ENCODE results near the gene CDH13.

DNA sequence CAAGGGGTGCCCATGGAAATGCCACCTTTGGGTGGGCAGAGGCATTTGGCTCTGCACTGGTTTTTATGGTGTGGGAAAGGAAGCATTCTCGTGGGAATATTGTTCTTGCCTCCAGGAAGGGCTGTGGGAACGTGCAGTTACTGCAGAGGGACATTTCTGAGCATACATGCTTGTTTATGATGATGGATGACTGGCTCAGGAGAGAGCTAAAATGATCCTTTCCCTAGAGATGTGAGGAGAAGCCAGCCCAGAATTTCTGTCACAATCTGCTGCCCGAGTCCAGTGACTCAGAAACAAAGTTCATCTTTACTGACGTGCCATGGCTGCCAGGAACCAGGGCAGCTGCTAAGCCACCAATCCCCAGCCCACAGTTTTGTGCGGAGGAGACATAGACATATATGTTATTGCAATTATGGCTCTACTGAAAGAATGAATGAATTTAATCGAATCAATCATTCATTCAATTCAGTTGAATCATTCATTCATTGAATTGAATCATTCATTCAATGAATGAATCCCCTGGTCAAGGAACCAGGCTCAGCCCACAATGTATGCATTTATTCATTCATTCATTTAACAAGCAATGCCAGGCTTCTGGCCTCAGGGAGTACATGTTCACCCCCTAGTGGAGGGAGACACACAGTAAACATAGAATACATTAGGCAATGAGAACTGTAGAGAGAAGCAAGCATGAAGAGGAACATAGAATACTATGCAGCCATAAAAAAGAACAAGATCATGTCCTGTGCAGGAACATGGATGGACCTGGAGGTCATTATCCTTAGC is 766.6 kb downstream of the CDH13 start:
- TF ChIP-seq, protein P1, sequence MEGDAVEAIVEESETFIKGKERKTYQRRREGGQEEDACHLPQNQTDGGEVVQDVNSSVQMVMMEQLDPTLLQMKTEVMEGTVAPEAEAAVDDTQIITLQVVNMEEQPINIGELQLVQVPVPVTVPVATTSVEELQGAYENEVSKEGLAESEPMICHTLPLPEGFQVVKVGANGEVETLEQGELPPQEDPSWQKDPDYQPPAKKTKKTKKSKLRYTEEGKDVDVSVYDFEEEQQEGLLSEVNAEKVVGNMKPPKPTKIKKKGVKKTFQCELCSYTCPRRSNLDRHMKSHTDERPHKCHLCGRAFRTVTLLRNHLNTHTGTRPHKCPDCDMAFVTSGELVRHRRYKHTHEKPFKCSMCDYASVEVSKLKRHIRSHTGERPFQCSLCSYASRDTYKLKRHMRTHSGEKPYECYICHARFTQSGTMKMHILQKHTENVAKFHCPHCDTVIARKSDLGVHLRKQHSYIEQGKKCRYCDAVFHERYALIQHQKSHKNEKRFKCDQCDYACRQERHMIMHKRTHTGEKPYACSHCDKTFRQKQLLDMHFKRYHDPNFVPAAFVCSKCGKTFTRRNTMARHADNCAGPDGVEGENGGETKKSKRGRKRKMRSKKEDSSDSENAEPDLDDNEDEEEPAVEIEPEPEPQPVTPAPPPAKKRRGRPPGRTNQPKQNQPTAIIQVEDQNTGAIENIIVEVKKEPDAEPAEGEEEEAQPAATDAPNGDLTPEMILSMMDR (IDR thresholded peaks at IDR 0.05) = no peak
- no peak for TF ChIP-seq POLR2A (IDR thresholded peaks at IDR 0.05)
